H1 (cell line): ENCODE measurements around the gene COL21A1. TPM values are rescaled to one million over a fixed set of nuclear protein-coding genes. Genes with fewer than 3 reads are reported as not detected.

ENCODE experiments used
- CTCF ChIA-PET: fragments of 300-600 bp; sonication (Branson Sonifier 250); formaldehyde crosslinking; loops from one replicate; lab custom pipeline; 2021; ENCODE audit not compliant: partially characterized antibody; lab: Charles Lee
- POLR2A ChIA-PET: fragments of 300-600 bp; sonication (Branson Sonifier 250); formaldehyde crosslinking; loops from one replicate; lab custom pipeline; 2021; ENCODE audit warnings: inconsistent platforms; ENCODE audit not compliant: partially characterized antibody; lab: Charles Lee
- DNase-seq, 2 experiments: peaks; one replicate each; pipeline versions ENCODE4 v3.0.0 to v3.0.0-alpha.2; 2010 to 2022; ENCODE audit warnings: low spot score in 2 of 2, low read depth in 1 of 2, mixed read lengths in 1 of 2
- FAIRE-seq: peaks from 2 replicates; lab custom pipeline; 2011; peaks lifted over from hg19 to GRCh38; lab: Jason Lieb, UNC
- H2AFZ ChIP-seq: 2 replicates; pipeline ENCODE4 v1.8.1; 2012; ENCODE audit warnings: low read length, inconsistent platforms
- H2AK5ac ChIP-seq: 2 replicates; pipeline ENCODE4 v1.6.1; 2013; ENCODE audit warnings: low read depth, low read length
- H2BK120ac ChIP-seq: replicated peaks from 2 replicates; pipeline ENCODE3; 2013; ENCODE audit warnings: low read depth, low read length, inconsistent platforms
- H2BK12ac ChIP-seq: 2 replicates; pipeline ENCODE4 v1.6.1; 2013; ENCODE audit warnings: low read depth, low read length
- H2BK15ac ChIP-seq: 2 replicates; pipeline ENCODE4 v1.6.1; 2013; ENCODE audit warnings: low read length
- H2BK20ac ChIP-seq: 2 replicates; pipeline ENCODE4 v1.6.1; 2013; ENCODE audit warnings: low read length
- H2BK5ac ChIP-seq: 2 replicates; pipeline ENCODE4 v1.6.1; 2013; ENCODE audit warnings: low read depth, low read length
- H3K14ac ChIP-seq: 2 replicates; pipeline ENCODE4 v1.6.1; 2013; ENCODE audit warnings: inconsistent platforms; ENCODE audit not compliant: insufficient read length
- H3K18ac ChIP-seq: 2 replicates; pipeline ENCODE4 v1.6.1; 2013; ENCODE audit warnings: low read length; ENCODE audit errors: extremely low read depth
- H3K23ac ChIP-seq: 2 replicates; pipeline ENCODE4 v1.6.1; 2013; ENCODE audit warnings: inconsistent platforms; ENCODE audit not compliant: insufficient read length
- H3K23me2 ChIP-seq: 2 replicates; pipeline ENCODE4 v1.6.1; 2013; ENCODE audit warnings: low read depth, low read length
- H3K27ac ChIP-seq: 2 replicates; pipeline ENCODE4 v1.6.1; 2011; ENCODE audit warnings: low read depth, low read length, inconsistent platforms
- H3K27me3 ChIP-seq, 4 experiments: replicated peaks in 1 of 4; 1 replicate in 1 of 4; 2 replicates in 3 of 4; pipeline versions ENCODE4 v1.6.1 to v1.8.1; 2011 to 2013; ENCODE audit warnings: low read length in 3 of 4, mild to moderate bottlenecking in 3 of 4, inconsistent platforms in 2 of 4, mixed read lengths in 2 of 4, moderate library complexity in 1 of 4; ENCODE audit not compliant: control insufficient read depth in 3 of 4, insufficient read depth in 3 of 4; ENCODE audit errors: extremely low read depth in 1 of 4
- H3K36me3 ChIP-seq, 4 experiments: 2 replicates each; pipeline versions ENCODE4 v1.6.1 to v1.8.1; 2011 to 2013; ENCODE audit warnings: mild to moderate bottlenecking in 4 of 4, low read length in 3 of 4, moderate library complexity in 2 of 4, control low read depth in 1 of 4, inconsistent platforms in 1 of 4; ENCODE audit not compliant: insufficient read depth in 4 of 4, control insufficient read depth in 2 of 4
- H3K4ac ChIP-seq: replicated peaks from 2 replicates; pipeline ENCODE3; 2013; ENCODE audit warnings: low read length, low read depth, mixed read lengths, inconsistent platforms; ENCODE audit not compliant: insufficient read length
- H3K4me1 ChIP-seq, 4 experiments: replicated peaks in 1 of 4; 1 replicate in 1 of 4; 2 replicates in 3 of 4; pipeline versions ENCODE4 v1.6.1 to v1.8.1; 2011 to 2013; ENCODE audit warnings: low read length in 3 of 4, inconsistent platforms in 2 of 4, mixed read lengths in 1 of 4; ENCODE audit not compliant: insufficient read depth in 4 of 4, control insufficient read depth in 3 of 4
- H3K4me2 ChIP-seq, 2 experiments: 2 replicates each; pipeline versions ENCODE4 v1.6.1 to v1.8.1; 2011 to 2013; ENCODE audit warnings: low read depth in 2 of 2, low read length in 2 of 2, control low read depth in 1 of 2, inconsistent platforms in 1 of 2, mild to moderate bottlenecking in 1 of 2; ENCODE audit not compliant: insufficient read depth in 1 of 2
- H3K4me3 ChIP-seq, 4 experiments: fragments of 200-600, 300-600 bp in 1 of 4; sonication (generic), shearing (Covaris generic), sonication (Bioruptor Twin) in 1 of 4; 2 replicates each; pipeline versions ENCODE4 v1.5.1 to v1.8.1; 2011 to 2016; ENCODE audit warnings: low read length in 4 of 4, low read depth in 3 of 4, control low read depth in 2 of 4, inconsistent platforms in 2 of 4, mild to moderate bottlenecking in 2 of 4, mixed read lengths in 1 of 4, moderate library complexity in 1 of 4; ENCODE audit not compliant: insufficient read depth in 2 of 4; ENCODE audit errors: extremely low read depth in 1 of 4
- H3K56ac ChIP-seq: replicated peaks from 2 replicates; pipeline ENCODE3; 2013; ENCODE audit warnings: low read depth, mild to moderate bottlenecking, mixed read lengths, low read length, inconsistent platforms; ENCODE audit not compliant: insufficient read length
- H3K79me1 ChIP-seq: 2 replicates; pipeline ENCODE4 v1.6.1; 2013; ENCODE audit warnings: low read depth, low read length, control low read depth
- H3K79me2 ChIP-seq, 2 experiments: 2 replicates each; pipeline versions ENCODE4 v1.6.1 to v1.8.1; 2012 to 2013; ENCODE audit warnings: low read length in 2 of 2, mild to moderate bottlenecking in 2 of 2, inconsistent platforms in 1 of 2; ENCODE audit not compliant: insufficient read depth in 2 of 2, control insufficient read depth in 1 of 2
- H3K9ac ChIP-seq, 4 experiments: replicated peaks in 1 of 4; 1 replicate in 1 of 4; 2 replicates in 3 of 4; pipeline versions ENCODE4 v1.6.1 to v1.8.1; 2011 to 2013; ENCODE audit warnings: low read depth in 3 of 4, low read length in 3 of 4, control low read depth in 2 of 4, mild to moderate bottlenecking in 2 of 4, moderate library complexity in 2 of 4, inconsistent platforms in 1 of 4; ENCODE audit errors: extremely low read depth in 1 of 4
- H3K9me3 ChIP-seq, 2 experiments: 2 replicates each; pipeline versions ENCODE4 v1.6.1 to v1.8.1; 2012 to 2013; ENCODE audit warnings: mild to moderate bottlenecking in 2 of 2, moderate library complexity in 2 of 2, control low read depth in 1 of 2, inconsistent platforms in 1 of 2, low read depth in 1 of 2, low read length in 1 of 2, mixed read lengths in 1 of 2; ENCODE audit not compliant: insufficient read depth in 2 of 2
- H4K20me1 ChIP-seq, 2 experiments: replicated peaks in 1 of 2; 2 replicates each; pipeline versions ENCODE3 to v1.8.1; 2011 to 2013; ENCODE audit warnings: inconsistent platforms in 2 of 2, low read length in 2 of 2, mild to moderate bottlenecking in 1 of 2; ENCODE audit not compliant: insufficient read depth in 2 of 2, control insufficient read depth in 1 of 2
- H4K5ac ChIP-seq: 2 replicates; pipeline ENCODE4 v1.6.1; 2013; ENCODE audit warnings: low read length, low read depth, mixed read lengths, inconsistent platforms; ENCODE audit not compliant: insufficient read length
- H4K8ac ChIP-seq: 2 replicates; pipeline ENCODE4 v1.8.0; 2013; ENCODE audit warnings: mild to moderate bottlenecking, moderate library complexity, low read length, inconsistent platforms; ENCODE audit not compliant: insufficient read depth; ENCODE audit errors: extremely low read depth
- H4K91ac ChIP-seq: replicated peaks from 2 replicates; pipeline ENCODE3; 2013; ENCODE audit warnings: low read length, mixed read lengths, inconsistent platforms; ENCODE audit not compliant: insufficient read length
- ASH2L ChIP-seq: fragments of 200-600, 300-600 bp; sonication (generic); IDR thresholded peaks from one replicate; pipeline ENCODE4 v1.7.1; 2017; ENCODE audit warnings: low read length
- GTF2F1 ChIP-seq: IDR thresholded peaks from 2 replicates; pipeline ENCODE4 v1.6.1; 2012; ENCODE audit warnings: low read depth, low read length, improper control_type of control experiment, borderline replicate concordance
- KDM4A ChIP-seq: IDR thresholded peaks from one replicate; pipeline ENCODE4 v1.7.1; 2012; ENCODE audit warnings: low read depth, mild to moderate bottlenecking, moderate library complexity, low read length, inconsistent platforms; ENCODE audit not compliant: severe bottlenecking
- PHF8 ChIP-seq: fragments of 200-600 bp; sonication (generic); conservative IDR thresholded peaks from 2 replicates; pipeline ENCODE4 v1.7.1; 2012; ENCODE audit warnings: low read depth, mild to moderate bottlenecking, inconsistent platforms, low read length, moderate library complexity
- POLR2A ChIP-seq, 2 experiments: IDR thresholded peaks; 1 replicate in 1 of 2; 2 replicates in 1 of 2; pipeline ENCODE4 v1.6.1; 2011; ENCODE audit warnings: low read depth in 2 of 2, low read length in 2 of 2, mild to moderate bottlenecking in 2 of 2; ENCODE audit errors: control extremely low read depth in 1 of 2
- POLR2AphosphoS5 ChIP-seq: IDR thresholded peaks from 2 replicates; pipeline ENCODE4 v1.6.1; 2011; ENCODE audit warnings: low read depth, low read length
- POU5F1 ChIP-seq: IDR thresholded peaks from 2 replicates; pipeline ENCODE4 v1.6.1; 2011; ENCODE audit warnings: low read depth, mild to moderate bottlenecking, low read length, moderate library complexity
- RBBP5 ChIP-seq: IDR thresholded peaks from 2 replicates; pipeline ENCODE4 v1.7.1; 2012; ENCODE audit warnings: low read depth, mild to moderate bottlenecking, inconsistent platforms, low read length, moderate library complexity, borderline replicate concordance
- SIRT6 ChIP-seq: IDR thresholded peaks from one replicate; pipeline ENCODE4 v1.7.1; 2012; ENCODE audit warnings: low read length, inconsistent platforms
- SP2 ChIP-seq: IDR thresholded peaks from 2 replicates; pipeline ENCODE4 v1.6.1; 2012; ENCODE audit warnings: mild to moderate bottlenecking, low read length, inconsistent platforms
- TAF7 ChIP-seq: optimal IDR thresholded peaks from 2 replicates; pipeline ENCODE3; 2011; ENCODE audit warnings: low read depth, mild to moderate bottlenecking, inconsistent platforms, low read length, moderate library complexity, borderline replicate concordance
- ZNF274 ChIP-seq: IDR thresholded peaks from 2 replicates; pipeline ENCODE4 v1.7.0; 2012; ENCODE audit warnings: low read length, borderline replicate concordance; ENCODE audit errors: extremely low read depth
- WGBS, 2 experiments: shearing (Covaris generic) in 1 of 2; methylation state at CpG; one replicate each; pipeline versions ENCODE4 v1.1.6 to v1.1.7; 2013 to 2015; ENCODE audit warnings: low lambda C conversion rate in 2 of 2, mixed read lengths in 2 of 2, inconsistent platforms in 1 of 2, low coverage in 1 of 2, missing lambda C conversion rate in 1 of 2; ENCODE audit not compliant: insufficient replicate concordance in 2 of 2, insufficient coverage in 1 of 2, insufficient read length in 1 of 2; ENCODE audit errors: extremely low coverage in 1 of 2, missing lambda C conversion rate in 1 of 2; 5-methylcytosine and 5-hydroxymethylcytosine counted together
- polyA plus RNA-seq, 7 experiments: library from polyadenylated mRNA; depleted of rRNA in 3 of 7; stranded (reverse) in 5 of 7; unstranded in 2 of 7; fragments of >200 nt in 5 of 7; fragments of 200-250 nt in 2 of 7; gene quantifications; 1 replicate in 5 of 7; 2 replicates in 1 of 7; 4 replicates in 1 of 7; pipeline versions ENCODE4 v1.2.1 to v1.2.3, GENCODE V29; 2011 to 2013; ENCODE audit warnings: missing spikeins in 2 of 7, mixed read lengths in 2 of 7
- total RNA-seq: library from RNA; stranded (reverse); fragmentation: NEBNext Ultra II Directional; extraction: Animal tissue kit (Norgen Biotek cat#: 25700); gene quantifications from 2 replicates; pipeline ENCODE4 v1.2.1, GENCODE V29; 2021
- TF ChIP-seq, protein P1 (sequence below): IDR thresholded peaks from 2 replicates; pipeline ENCODE4 v1.6.1; 2011; ENCODE audit warnings: low read depth, mild to moderate bottlenecking, low read length; ENCODE audit not compliant: insufficient read depth
- TF ChIP-seq, protein P2 (sequence below): IDR thresholded peaks from 2 replicates; pipeline ENCODE4 v1.6.1; 2011; ENCODE audit warnings: low read length, improper control_type of control experiment

Gene COL21A1
- total and polyA plus RNA-seq, 2 of the 8 experiments (the other 6 are each of a cell fraction or from before 2014, with no cell fraction given), result 1.6 to 3.4 TPM

DNA sequence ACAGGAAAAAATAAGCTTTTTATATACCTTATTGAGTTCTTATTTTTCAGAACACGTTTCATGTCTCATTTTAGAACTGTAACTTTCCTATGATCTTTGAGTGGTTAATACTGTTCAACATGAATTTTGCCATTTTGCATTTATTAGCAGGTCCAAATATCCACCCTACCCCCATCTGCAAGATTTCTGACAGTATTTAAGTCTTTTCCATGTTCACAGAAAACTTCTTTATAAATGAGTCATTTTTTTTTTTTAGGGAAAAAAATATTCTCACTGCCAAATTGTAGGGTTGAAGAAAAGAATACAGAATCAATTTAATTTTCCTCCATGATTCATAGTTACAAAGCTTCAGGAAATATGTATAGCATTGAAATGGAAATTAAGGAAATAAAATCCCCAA is 101.8 kb downstream of the COL21A1 start:
- Histone ChIP-seq H3K4me2 (no peak overlapping the region), H3K79me1 (no peaks in the 10 kb centered on the region), H4K5ac (no peak overlapping the region), H3K4me1 (no peaks in the 10 kb centered on the region), H3K23me2 (no peaks in the 10 kb centered on the region), H2BK120ac (no peak overlapping the region), H2BK12ac (no peak overlapping the region), H3K4me3 (no peak overlapping the region), H2BK15ac (no peak overlapping the region), H3K4ac (no peak overlapping the region), H3K79me2 (no peaks in the 10 kb centered on the region), H2BK20ac (no peak overlapping the region), H4K91ac (no peak overlapping the region), H2AK5ac (no peak overlapping the region), H3K18ac (no peak overlapping the region), H4K8ac (no peak overlapping the region), H3K14ac (no peak overlapping the region), H3K9me3 (peaks cover 0 to 4% of the 10 kb centered on the region in 2 experiments; a peak in 2 of 4 replicates), H3K27me3 (no peaks in the 10 kb centered on the region), H3K56ac (no peak overlapping the region), H2BK5ac (no peak overlapping the region), H4K20me1 (no peaks in the 10 kb centered on the region), H3K27ac (no peak overlapping the region), H3K36me3 (no peaks in the 10 kb centered on the region; a peak in 1 of 8 replicates), H2AFZ (no peak overlapping the region), H3K9ac (no peak overlapping the region), H3K23ac (no peak overlapping the region)
- TF ChIP-seq ZNF274 (no peak), ASH2L (no peak), POLR2A (IDR thresholded peaks at IDR 0.05; ENCODE audit: control extremely low read depth in 1 of 2, low read depth in 2 of 2, low read length in 2 of 2) (no peak), GTF2F1 (no peak), SIRT6 (no peak), PHF8 (no peak), POU5F1 (no peak), SP2 (no peak), RBBP5 (no peak), TAF7 (no peak), POLR2AphosphoS5 (no peak), KDM4A (no peak)
- TF ChIP-seq, protein P1, sequence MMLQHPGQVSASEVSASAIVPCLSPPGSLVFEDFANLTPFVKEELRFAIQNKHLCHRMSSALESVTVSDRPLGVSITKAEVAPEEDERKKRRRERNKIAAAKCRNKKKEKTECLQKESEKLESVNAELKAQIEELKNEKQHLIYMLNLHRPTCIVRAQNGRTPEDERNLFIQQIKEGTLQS, result no peak
- TF ChIP-seq, protein P2, sequence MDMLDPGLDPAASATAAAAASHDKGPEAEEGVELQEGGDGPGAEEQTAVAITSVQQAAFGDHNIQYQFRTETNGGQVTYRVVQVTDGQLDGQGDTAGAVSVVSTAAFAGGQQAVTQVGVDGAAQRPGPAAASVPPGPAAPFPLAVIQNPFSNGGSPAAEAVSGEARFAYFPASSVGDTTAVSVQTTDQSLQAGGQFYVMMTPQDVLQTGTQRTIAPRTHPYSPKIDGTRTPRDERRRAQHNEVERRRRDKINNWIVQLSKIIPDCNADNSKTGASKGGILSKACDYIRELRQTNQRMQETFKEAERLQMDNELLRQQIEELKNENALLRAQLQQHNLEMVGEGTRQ, result no peak
- ChIA-PET CTCF (no interaction called here), POLR2A (no interaction called here)
- DNase-seq (no peak), FAIRE-seq (no peak)
- 22% methylated on average over 1 of the region's 1 CpG; no CpG with 5 or more reads in 1 of the 2 experiments for WGBS, 2 experiments
